Pulmonary artery endothelial cell (primary cell): ENCODE results near the gene NHERF2. TPM values are rescaled to one million over a fixed set of nuclear protein-coding genes. Genes with fewer than 3 reads are reported as not detected.

Experiments used
- DNase-seq: peaks from one replicate; pipeline ENCODE4 v3.0.0-alpha.2; 2011; ENCODE audit warnings: low read depth, low spot score
- total RNA-seq: library from RNA; depleted of rRNA; stranded (reverse); fragments of >200 nt; gene quantifications from 2 replicates; pipeline ENCODE4 v1.2.3, GENCODE V29; 2014

Gene NHERF2
- total RNA-seq, 1 donor from 2014 or later = 53.2 TPM

DNA sequence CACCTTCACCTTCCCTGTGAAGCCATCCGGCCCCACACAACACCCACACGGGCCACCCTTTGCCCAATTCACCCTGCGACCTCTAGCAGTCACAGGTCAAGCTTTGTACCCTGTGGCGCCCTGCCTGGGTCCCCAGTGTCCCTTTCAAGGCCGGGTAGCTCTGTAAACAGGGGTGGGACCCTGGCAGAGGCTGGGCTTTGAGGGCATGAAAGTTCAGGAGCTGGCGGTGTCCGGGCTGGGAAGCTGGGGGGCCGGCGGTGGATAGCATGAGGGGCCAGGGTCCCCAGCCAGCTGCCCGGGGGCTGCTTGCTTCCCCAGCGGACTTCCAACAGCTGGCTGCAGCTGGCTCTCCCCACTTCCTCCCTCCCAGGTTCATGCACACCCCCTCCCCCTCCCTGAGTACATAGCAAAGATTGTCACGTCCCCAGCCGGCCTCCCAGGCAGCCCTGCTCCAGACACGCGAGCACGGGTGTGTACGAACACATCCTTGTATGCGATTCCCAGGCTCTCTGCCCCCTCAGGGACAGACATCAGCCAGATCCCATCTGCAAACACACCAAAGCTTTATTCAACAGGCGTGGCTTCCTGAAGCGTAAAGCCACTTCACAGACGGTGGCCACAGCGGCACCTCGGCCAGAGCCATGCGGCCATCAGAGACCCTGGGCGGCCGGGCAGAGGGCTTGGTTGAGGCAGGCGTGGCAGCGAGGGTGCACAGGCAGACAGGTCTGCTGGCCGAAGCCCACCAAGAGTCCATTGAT is 12.8 kb downstream of the NHERF2 start:
- DNase-seq = no peak

DNA sequence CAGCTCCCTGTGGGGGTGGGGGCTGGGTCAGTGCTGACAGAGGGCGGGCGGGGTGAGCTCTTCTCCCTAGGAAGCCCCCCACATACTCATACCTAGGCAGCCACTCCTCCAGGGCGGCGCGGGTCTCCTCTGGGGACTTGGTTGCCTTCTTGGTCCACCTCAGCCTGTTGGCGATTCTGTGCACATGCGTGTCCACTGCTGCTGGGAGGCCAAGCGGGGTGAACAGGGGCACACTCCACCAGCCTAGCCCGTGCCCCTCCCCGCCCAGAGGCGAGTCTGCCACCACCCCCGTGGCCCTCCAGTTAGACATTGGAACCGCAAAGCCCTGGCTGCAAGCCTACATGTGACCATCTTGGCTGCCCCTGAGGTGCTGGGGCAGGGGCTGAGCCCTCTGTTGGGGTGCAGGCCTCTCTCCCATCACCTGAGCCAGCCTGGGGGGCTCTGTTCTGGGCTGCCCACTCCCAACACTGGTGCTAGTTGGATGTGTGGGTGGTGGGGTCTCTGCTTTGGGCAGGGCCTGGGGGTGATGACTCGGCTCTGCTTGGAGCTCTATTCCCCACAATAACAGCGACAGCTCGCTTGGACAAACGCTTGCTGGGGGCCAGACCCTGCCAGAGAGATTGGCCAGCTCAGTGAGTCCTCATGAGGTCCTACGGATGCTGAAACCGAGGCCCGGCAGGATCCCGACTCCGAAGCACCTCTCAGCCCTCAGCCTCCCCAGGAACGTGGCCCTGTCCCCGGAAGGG is 13.5 kb downstream of the NHERF2 start:
- DNase-seq = no peak

DNA sequence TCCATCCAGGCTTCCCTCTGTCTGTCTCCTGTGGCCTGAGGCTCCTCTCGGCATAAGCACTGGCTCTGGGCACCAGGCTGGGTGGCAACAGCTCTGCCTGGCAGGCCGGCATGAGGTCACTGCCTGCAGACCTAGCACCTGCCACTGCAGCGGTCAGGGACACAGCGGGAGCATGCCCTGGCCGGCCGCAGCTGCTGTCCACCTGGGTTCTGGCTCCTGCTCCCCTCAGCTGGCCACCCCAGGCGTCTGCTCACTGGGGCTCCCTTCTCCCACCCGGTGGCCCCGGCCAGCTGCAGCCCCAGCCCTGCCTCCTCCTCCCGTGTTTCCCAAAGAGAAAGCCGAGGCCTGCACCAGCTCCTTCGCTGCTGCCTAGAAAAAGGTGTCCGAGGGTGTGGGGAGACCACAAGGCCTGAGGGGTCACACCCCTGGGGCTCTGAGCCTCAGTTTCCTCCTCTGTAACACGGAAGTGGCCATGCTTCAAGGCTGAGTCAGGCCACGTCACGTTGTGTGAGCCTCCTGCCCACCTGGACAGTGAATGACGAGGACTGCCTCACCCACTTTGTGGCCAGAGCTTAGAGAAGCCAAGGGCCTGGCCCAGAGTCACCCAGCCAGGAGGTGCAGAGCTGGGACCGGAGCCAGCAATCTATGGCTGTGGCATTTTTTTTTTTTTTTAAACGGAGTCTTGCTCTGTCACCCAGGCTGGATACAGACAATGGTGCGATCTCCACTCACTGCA is 14.3 kb downstream of the NHERF2 start:
- DNase-seq = no peak

DNA sequence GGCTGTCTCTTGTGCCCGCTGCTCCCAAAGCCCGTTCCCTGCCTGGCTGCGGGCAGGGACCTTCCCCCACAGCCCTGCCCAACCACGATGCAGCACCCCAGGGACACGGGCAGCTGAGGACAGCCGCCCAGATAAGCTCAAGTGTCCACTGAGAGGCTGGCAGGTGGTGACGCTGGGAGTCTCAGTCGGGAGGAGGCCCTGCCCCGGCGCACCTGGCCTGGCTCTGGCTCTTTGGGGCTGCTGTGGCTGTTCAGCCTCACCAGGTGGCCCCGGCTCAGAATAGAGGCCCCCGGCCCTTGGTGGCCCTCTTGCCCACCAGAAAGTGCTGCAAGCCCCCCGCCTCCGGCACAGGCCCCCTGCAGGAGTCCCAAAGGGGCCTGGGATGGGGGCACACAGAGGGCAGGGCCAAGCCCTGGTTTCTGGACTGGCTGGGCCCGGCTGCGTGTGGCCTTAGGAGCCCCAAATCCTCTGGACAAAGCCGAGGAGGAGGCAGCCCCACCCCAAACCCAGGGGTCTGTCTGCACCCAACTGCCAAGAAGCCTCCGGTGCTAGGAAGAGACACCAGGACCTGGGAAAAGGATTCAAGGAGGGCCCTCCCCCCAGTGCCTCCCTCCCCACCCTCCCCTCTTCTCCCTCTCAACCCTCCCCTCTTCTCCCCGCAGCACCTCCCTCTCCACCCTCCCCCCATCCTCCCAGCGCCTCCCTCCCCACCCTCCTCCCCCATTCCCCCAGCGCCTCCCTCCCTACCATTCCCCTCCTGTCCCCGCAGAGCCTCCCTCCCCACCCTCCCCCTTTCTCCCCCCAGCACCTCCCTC is 15.7 kb downstream of the NHERF2 start:
- DNase-seq = no peak

DNA sequence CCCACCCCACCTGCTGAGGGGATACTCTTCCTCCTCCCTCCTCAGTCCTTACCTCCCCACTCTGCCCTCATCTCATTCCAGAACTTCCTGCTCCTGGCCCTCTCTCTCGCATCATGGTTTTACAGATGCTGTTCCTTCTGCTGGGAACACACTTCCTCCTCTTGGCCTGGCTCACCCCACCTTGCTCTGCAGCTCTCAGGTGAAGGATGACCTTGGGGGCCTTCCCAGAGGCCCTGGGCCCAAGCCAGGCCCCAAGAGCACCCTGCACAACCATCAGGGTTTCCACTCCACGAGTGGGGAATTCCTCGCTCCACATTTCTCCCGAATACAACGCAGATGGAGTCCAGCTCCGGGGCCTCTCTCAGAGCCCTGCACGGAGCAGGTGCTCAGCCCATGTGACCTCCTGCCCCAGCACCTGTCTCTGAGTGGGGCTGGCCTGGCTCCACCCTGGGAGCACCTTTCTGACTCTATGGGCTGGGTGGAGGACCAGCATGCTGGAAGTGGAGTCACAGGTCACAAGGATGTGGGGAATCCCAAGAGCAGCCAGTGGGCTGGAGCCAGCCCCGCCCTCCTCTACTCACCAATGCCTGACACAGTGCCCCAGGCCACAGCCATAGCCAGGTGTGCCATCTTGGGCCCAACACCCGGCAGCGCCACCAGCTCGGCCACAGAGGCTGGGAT is 16.4 kb downstream of the NHERF2 start:
- DNase-seq = no peak

DNA sequence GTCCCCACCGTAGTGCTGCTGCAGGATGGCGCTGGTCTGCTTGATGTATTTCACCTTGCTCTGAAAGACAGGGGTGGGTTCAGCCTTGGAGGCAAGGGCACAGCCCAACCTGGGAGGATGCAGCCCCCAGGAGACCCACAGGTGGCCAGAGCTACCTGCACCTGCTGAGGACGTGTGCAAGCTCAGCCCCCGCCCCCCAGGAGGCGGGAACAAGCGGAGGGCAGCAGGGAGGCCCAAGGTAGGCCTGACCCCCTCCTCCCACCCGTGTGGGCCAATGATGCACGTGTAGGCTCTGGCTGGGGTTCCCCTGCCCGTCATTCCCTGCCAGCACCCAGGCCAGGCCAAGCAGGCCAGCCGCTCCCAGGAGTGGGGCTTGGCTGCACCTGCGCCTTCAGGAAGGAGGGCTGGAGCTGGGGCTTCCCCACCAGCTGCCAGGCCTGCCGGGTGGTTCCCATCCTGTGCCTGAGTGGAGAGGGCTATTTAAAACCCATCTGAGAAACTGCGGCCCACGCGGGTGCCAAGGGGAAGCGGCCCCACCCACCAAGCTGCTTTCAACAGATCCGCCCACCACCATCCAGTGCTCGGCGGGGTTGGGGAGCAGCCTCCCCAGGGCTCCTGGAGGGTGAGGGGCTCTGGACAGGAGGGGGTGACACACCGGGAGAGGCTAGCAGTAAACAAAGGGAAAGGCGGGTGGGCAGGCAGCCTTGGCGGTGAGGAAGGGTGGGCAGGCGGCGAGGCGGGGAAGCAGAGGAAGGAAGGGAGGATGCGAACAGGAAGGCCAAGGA is 17.2 kb downstream of the NHERF2 start:
- no peak for DNase-seq

DNA sequence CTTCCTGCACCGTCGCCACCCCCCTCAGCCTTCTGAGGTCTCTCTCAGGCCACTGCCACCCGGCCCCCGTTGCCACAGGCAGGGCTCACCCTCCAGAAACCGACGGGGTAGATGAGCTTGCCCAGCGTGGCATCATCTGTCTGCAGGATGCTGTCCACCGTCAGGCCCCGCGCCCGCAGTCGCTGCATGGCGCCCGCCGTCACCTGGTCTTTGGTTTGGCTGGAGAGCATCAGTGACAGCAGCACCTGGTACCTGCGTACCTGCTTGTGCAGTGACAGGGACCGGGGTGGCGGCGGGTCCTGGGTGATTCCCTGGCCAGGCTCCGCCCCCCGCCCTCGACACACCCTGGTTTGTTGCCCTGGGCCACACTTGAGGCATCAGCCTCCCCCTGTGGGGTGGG is 17.8 kb downstream of the NHERF2 start:
- no peak for DNase-seq

DNA sequence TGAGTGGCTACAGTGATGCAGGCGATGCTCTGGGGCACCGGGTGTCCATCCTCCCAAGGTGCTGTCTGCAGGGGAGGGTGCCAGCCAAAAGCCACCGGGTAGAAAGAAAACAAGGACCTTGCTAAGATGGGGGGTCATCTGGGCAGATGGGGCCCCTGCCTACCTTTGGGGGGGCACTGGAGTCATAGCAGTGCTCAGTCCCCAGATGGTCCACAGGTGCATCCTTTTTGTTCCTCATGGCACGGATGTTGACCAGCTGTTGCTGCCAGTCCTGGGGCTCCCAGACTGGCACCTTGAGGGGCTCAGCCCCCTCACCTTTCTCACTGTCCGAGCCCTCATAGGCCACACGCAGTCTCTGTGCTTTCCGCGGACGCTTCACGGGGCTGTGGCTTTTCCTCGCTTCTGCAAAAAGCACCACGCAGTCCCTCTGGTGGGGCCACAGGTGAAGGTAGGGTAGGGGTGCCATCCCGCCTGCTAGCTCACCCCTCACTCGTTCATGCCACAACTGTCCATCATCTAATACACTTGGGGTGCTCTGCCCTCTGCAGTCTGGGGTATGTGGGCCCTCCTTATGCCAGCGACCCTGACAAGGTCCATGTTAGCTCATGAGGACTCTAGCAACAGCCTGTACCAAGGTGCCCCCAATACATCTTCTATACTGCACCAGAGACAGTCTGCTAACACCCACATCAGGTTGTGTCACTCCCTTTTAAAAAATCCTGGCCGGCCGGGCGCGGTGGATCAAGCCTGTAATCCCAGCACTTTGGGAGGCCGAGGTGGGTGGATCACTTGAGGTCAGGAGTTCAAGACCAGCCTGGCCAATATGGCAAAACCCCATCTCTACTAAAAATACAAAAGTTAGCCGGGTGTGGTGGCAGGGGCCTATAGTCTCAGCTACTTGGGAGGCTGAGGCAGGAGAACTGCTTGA is 19.5 kb downstream of the NHERF2 start:
- no peak for DNase-seq

DNA sequence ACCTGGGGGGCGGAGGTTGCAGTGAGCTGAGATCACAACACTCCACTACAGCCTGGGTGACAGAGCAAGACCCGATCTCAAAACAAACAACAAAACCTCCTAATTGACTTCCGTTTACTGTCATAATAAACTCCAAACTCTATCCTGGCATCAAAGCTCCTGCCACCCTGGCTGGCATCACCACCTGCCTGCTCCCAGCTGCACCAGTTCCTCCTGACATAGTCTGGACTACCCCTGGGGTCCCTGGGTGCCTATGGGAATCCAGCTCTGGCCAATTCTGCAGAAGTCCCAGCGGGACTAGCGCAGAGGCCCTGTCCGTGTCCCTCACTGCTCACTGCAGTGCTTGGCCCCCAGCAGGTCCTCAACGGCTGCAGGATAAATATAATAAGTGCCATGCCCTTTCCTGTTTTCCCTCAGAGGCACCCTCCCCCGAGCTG is 20.2 kb downstream of the NHERF2 start:
- no peak for DNase-seq

DNA sequence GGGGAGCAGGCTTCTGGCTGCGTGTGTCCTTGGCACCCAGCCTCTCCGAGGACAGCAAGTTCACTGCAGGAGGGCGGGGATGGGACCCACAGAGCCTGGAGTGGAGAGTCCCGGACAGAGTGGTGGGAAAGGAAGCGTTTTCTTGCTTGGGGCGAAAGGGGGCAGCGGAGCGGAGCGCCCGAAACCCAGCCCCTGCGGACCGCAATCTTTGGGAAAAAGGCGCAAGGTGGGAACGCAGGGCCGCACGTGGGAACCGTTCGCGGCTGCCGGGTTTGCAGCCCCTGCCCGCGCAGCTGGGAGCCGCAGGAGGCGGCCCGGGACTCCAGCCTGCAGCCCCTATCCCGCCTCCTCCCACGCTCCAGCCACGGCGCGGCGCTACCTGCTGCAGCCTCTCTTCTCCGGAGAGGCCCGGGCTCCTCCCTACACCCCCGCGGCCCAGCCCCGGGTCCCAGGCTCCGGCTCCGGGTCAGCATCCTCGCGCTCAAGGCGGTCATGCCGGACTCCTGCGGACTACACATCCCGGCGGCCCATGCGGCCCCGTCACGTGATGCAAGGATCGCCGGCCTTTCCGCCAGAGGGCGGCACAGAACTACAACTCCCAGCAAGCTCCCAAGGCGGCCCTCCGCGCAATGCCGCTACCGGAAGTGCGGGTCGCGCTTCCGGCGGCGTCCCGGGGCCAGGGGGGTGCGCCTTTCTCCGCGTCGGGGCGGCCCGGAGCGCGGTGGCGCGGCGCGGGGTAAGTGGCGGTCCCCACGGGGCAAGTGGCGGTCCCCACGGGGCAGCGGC is 20.8 kb downstream of the NHERF2 start, which contains the start of the genes NTHL1 and TSC2:
Gene NTHL1, minus strand, starts transcription at position 505 of the 786 bp plus-strand sequence. Its CDS starts 11 bp downstream, at position 494.
Gene TSC2, plus strand, starts transcription at position 656 of the 786 bp plus-strand sequence. CDS start 631 bp downstream, outside the sequence.
- DNase-seq = peak; percentile 85

DNA sequence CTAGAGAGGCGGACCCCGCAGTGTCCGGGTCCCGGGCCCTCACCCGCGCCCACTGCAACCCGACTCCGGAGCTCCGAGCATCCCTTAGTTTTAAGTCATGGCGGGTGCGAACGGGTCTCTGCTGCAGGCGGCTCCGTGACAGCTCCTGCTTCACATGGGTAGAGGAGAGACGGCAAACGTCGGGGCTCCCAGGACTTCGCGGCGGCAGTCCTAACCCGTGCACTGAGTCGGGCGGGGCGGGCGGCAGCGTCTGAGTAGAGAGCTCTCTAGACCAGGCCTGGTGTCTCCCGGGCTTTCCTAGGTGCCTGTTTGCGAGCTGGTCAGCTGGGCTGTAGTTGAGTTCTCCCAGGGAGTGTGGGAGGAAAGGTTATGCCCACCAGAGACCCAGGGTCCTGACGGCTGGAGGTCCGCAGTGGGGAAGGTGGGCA is 21.4 kb downstream of the NHERF2 start:
- no peak for DNase-seq

DNA sequence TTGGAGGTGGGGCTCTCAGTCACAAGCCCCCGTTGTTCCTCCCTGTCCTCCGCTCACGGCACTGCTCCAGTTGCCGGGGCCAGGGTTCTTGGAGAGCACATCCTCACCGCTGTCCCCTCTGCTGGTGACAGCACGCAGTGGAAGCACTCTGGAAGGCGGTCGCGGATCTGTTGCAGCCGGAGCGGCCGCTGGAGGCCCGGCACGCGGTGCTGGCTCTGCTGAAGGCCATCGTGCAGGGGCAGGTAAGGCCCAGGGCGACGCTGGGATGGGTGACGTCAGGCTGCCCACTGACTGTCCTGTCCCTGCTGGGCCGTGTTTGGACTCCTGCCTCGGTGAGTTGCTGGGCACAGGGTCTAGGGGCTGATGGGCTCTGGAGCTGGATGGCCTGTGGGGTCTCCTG is 26.5 kb downstream of the NHERF2 start:
- DNase-seq = no peak

DNA sequence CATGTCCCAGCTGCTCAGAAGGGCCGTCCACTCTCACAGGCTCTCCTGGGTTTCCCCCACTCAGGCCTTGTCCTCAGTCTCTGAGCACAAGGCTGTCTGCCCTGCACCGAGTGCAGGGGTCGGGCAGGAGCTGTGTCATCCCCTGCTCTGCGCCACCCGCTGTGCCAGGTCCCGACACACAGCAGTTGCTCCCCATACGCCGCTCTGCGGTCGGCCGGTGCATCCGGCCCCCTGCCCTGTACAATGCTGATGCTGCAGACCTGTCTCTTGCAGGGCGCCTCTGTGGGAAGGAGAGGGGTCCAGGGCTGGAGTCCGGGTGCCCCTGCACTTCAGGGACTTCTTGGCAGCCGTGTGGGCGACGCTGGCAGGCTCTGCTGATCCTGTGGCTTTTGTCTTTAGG is 27.2 kb downstream of the NHERF2 start:
- DNase-seq = no peak

DNA sequence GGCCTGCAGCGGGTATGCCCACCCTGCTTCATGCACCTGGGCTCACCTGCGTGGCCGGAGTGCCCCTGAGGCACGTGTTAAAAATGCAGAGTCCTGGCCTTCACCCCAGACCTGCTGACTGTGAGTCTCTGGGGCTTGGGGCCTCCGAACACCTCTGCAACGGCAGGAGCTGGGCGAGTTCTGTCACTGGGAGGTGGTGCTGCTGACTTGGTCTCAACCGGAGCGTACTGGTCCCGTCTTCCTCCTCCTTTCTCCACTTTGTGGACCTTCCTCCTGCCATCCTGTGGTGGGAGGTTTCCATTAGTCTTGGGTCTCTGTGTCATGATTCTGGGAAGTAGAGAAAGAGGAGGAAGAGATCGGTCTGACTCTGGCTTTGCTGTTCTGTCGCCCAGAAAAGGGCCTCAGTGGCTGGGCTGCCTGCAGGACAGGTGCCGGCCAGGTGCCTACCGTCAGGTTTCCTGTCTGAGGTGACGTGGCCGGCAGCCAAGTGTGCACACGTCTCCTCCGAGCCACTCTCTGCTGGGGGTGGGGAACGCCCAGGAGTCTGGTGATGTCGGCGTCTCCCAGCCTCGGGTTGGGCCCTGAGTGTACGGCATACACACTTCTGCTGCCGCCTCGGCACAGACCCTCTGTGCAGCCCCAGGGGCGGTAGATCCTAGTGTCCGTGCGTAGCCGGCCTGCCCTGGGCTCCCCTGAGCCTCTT is 28.0 kb downstream of the NHERF2 start:
- DNase-seq = no peak

DNA sequence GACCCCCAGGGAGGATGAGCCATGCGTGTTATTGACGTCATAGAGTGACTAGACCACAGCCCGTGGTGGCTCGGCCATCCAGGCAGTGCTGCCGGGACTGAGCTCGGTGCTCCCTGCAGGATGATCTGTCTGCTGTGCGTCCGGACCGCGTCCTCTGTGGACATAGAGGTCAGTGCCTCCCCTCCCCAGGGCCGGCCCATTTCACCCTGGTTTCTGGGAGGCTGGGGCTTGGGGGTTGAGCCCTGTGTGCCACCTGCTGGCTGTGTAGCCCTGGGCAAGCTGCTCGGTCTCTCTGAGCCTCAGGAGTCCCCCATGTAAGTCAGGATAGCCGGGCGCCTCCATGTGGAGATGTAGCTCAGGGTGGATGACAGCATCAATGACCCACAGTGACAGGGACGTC is 29.4 kb downstream of the NHERF2 start:
- no peak for DNase-seq

DNA sequence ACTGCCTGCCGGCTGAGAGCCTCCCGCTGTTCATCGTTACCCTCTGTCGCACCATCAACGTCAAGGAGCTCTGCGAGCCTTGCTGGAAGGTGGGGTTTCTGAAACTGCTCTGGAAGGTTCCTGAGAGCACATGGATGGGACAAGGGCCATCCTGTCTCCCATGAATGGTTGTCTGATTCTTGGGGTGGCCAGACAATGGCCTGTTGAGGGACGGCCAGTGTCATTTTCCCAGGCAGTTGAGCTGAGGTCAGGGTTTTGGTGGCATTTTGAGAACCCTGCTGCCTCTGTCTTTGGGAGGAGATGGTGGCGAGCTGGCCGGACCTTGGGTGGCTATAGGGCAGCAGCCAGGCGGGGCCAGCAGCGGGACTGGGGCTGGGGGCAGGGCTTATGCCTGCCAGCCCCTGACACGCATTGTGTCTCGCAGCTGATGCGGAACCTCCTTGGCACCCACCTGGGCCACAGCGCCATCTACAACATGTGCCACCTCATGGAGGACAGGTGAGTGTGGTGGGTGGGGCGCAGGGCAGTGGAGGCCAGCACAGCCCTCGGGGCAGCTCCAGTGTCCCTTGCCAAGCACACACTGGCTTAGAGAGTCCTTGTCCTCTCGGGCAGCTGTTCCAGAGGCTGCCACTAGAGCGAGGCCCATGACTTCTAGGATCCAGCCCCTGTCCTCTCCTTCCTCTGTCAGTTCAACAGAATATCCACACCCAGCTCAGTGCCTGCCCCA is 30.1 kb downstream of the NHERF2 start:
- DNase-seq = no peak
